ENCODE measurements around the gene FIBP.

DNA sequence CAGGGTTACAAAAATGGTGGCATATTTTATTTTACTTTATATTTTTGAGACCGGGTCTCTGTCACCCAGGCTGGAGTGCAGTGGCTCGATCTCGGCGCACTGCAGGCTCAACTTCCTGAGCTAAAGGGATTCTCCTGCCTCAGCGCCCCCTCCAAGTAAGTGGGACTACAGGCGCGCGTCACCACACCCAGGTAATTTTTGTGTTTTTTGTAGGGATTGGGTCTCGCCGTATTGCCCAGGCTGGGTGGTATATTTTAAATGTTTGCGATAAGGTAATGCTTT, 12.6 kb upstream of the FIBP start:
- TF ChIP-seq SUZ12 (IDR thresholded peaks at IDR 0.05; ENCODE audit: extremely low read depth, insufficient read depth, insufficient read length) (no peak), YY1 (IDR thresholded peaks at IDR 0.05; ENCODE audit: insufficient read depth, insufficient read length) (no peak), ZNF274 (IDR thresholded peaks at IDR 0.05; ENCODE audit: low read depth, low read length) (no peak)
